ENCODE measurements around the gene GNPTAB.

The GNPTAB gene

DNA sequence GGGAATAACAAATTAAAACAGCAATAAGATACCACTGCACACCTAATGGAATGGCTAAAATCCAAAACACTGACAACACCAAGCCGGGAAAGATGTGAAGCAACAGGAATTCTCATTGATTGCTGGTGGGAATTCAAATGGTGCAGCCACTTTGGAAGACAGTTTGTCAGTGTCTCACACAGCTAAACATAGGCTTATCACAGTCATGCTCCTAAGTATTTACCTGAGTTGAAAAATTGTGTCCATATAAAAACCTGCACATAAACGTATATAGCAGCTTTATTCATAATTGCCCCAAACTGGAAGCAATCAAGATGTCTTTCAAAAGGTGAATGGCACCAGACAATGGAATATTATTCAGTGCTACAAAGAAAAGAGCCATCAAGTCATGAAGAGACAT is 21.6 kb downstream of the GNPTAB start:
- no peak for ATAC-seq (ENCODE audit: insufficient read depth, low read depth)
- Histone ChIP-seq H3K36me3 (ENCODE audit: insufficient read depth, low read length) (no peaks in the 10 kb centered on the region), H3K4me3 (ENCODE audit: low read depth in 1 of 2, low read length in 2 of 2) (no peak overlapping the region), H3K9me3 (ENCODE audit: insufficient read depth, low read length, severe bottlenecking) (no peaks in the 10 kb centered on the region), H3K4me1 (ENCODE audit: insufficient read depth, low read length) (peaks cover 30% of the 10 kb centered on the region), H4K20me1 (ENCODE audit: insufficient read depth, low read length) (peaks cover 11% of the 10 kb centered on the region; the same call in 1 of the 2 replicates), H3K9ac (ENCODE audit: low read depth, low read length) (no peak overlapping the region), H3K79me2 (ENCODE audit: insufficient read depth, low read length) (peaks cover 94% of the 10 kb centered on the region), H3K4me2 (ENCODE audit: insufficient read depth, low read length) (no peak overlapping the region), H2AFZ (ENCODE audit: low read depth, low read length) (no peak overlapping the region), H3K27ac (ENCODE audit: low read length) (no peak overlapping the region), H3K27me3 (ENCODE audit: insufficient read depth, low read length, poor library complexity) (no peaks in the 10 kb centered on the region)
- no peak for DNase-seq
- TF ChIP-seq, protein P1, sequence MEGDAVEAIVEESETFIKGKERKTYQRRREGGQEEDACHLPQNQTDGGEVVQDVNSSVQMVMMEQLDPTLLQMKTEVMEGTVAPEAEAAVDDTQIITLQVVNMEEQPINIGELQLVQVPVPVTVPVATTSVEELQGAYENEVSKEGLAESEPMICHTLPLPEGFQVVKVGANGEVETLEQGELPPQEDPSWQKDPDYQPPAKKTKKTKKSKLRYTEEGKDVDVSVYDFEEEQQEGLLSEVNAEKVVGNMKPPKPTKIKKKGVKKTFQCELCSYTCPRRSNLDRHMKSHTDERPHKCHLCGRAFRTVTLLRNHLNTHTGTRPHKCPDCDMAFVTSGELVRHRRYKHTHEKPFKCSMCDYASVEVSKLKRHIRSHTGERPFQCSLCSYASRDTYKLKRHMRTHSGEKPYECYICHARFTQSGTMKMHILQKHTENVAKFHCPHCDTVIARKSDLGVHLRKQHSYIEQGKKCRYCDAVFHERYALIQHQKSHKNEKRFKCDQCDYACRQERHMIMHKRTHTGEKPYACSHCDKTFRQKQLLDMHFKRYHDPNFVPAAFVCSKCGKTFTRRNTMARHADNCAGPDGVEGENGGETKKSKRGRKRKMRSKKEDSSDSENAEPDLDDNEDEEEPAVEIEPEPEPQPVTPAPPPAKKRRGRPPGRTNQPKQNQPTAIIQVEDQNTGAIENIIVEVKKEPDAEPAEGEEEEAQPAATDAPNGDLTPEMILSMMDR (IDR thresholded peaks at IDR 0.05; ENCODE audit: borderline replicate concordance, extremely low read depth, low read length, poor library complexity, severe bottlenecking): no peak
- TF ChIP-seq EZH2 (IDR thresholded peaks at IDR 0.05; ENCODE audit: borderline replicate concordance, low read depth, low read length, severe bottlenecking): no peak

DNA sequence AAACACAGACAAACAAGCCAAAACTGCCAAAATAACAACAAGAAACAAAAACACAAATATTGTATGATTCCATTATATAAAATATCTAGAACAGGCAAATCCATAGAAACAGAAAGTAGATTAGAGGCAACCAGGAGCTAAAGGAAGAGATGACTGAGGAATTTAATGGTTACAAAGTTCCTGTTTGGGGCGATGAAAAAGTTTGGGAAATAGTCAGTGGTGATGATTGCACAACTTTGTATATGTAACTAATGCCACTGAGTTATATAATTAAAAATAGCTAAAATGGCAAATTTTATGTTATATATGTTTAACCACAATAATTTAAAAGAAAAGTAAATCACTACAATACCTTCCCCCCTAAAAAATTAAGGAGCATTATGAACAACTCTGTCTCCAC is 24.5 kb downstream of the GNPTAB start:
- Histone ChIP-seq H3K79me2 (ENCODE audit: insufficient read depth, low read length) (peaks cover 98% of the 10 kb centered on the region), H4K20me1 (ENCODE audit: insufficient read depth, low read length) (peaks cover 11% of the 10 kb centered on the region; the same call in 1 of the 2 replicates), H3K4me2 (ENCODE audit: insufficient read depth, low read length) (no peak overlapping the region), H3K27ac (ENCODE audit: low read length) (no peak overlapping the region), H3K27me3 (ENCODE audit: insufficient read depth, low read length, poor library complexity) (no peaks in the 10 kb centered on the region), H3K36me3 (ENCODE audit: insufficient read depth, low read length) (no peaks in the 10 kb centered on the region), H3K9ac (ENCODE audit: low read depth, low read length) (no peak overlapping the region), H2AFZ (ENCODE audit: low read depth, low read length) (no peak overlapping the region), H3K9me3 (ENCODE audit: insufficient read depth, low read length, severe bottlenecking) (no peaks in the 10 kb centered on the region), H3K4me1 (ENCODE audit: insufficient read depth, low read length) (peaks cover 34% of the 10 kb centered on the region), H3K4me3 (ENCODE audit: low read depth in 1 of 2, low read length in 2 of 2) (no peak overlapping the region)
- TF ChIP-seq, protein P1 (IDR thresholded peaks at IDR 0.05; ENCODE audit: borderline replicate concordance, extremely low read depth, low read length, poor library complexity, severe bottlenecking): no peak
- TF ChIP-seq EZH2 (IDR thresholded peaks at IDR 0.05; ENCODE audit: borderline replicate concordance, low read depth, low read length, severe bottlenecking): no peak
- DNase-seq (no peak), ATAC-seq (ENCODE audit: insufficient read depth, low read depth) (no peak)

DNA sequence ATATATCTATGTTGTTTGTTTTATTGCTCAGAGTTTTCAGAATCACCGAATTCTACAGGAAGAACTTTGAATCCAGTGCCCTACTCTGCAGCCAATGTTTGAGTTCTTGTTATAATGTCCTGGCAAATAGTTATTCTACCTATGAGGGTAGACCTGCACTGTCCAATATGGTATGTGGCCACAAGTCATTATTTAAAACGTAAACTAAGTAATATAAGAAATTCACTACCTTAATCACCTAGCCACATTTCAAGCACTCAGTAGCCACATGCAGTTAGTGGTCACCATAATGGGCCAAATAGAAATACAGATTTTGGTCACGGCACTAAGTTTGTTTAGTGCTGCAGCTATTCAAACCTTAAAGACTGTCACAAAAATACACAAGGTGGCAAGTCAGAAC is 26.4 kb downstream of the GNPTAB start:
- DNase-seq (no peak), ATAC-seq (ENCODE audit: insufficient read depth, low read depth) (no peak)
- H3K4me1 ChIP-seq (ENCODE audit: insufficient read depth, low read length): peaks cover 35% of the 10 kb centered on the region
- H3K4me2 ChIP-seq (ENCODE audit: insufficient read depth, low read length): peak overlapping the region; percentile 52
- H2AFZ ChIP-seq (ENCODE audit: low read depth, low read length): no peak overlapping the region
- TF ChIP-seq EZH2 (IDR thresholded peaks at IDR 0.05; ENCODE audit: borderline replicate concordance, low read depth, low read length, severe bottlenecking): no peak
- TF ChIP-seq, protein P1 (IDR thresholded peaks at IDR 0.05; ENCODE audit: borderline replicate concordance, extremely low read depth, low read length, poor library complexity, severe bottlenecking): no peak
- H3K27ac ChIP-seq (ENCODE audit: low read length): peak overlapping the region; percentile 70
- no peaks in the 10 kb centered on the region for H3K27me3 ChIP-seq (ENCODE audit: insufficient read depth, low read length, poor library complexity)
- H3K4me3 ChIP-seq (ENCODE audit: low read depth in 1 of 2, low read length in 2 of 2): peak overlapping the region in 1 of 2 experiments; percentile 34; a peak in 2 of 4 replicates
- H3K9ac ChIP-seq (ENCODE audit: low read depth, low read length): peak overlapping the region; percentile 42
- peaks cover 6% of the 10 kb centered on the region; the same call in 1 of the 2 replicates for H4K20me1 ChIP-seq (ENCODE audit: insufficient read depth, low read length)
- H3K9me3 ChIP-seq (ENCODE audit: insufficient read depth, low read length, severe bottlenecking): no peaks in the 10 kb centered on the region
- H3K79me2 ChIP-seq (ENCODE audit: insufficient read depth, low read length): peaks cover 99% of the 10 kb centered on the region
- H3K36me3 ChIP-seq (ENCODE audit: insufficient read depth, low read length): no peaks in the 10 kb centered on the region
